HG02759 (cell line): ENCODE results near the gene SUSD5.
"Not testable (repeated sequence)": the region's sequence is repeated elsewhere in the genome, so short reads cannot be mapped to it uniquely, and the experiment has no call there.

Source experiments
- ATAC-seq: cut with Tn5 transposase; IDR thresholded peaks from one replicate; pipeline ENCODE4 v1.9.1; 2021; ENCODE audit warnings: mild to moderate bottlenecking, moderate library complexity; ENCODE audit not compliant: unreplicated experiment

Gene SUSD5

GRCh38 chr3:33117461-33117860, 101.1 kb downstream of the SUSD5 start:
- no peak for ATAC-seq

DNA sequence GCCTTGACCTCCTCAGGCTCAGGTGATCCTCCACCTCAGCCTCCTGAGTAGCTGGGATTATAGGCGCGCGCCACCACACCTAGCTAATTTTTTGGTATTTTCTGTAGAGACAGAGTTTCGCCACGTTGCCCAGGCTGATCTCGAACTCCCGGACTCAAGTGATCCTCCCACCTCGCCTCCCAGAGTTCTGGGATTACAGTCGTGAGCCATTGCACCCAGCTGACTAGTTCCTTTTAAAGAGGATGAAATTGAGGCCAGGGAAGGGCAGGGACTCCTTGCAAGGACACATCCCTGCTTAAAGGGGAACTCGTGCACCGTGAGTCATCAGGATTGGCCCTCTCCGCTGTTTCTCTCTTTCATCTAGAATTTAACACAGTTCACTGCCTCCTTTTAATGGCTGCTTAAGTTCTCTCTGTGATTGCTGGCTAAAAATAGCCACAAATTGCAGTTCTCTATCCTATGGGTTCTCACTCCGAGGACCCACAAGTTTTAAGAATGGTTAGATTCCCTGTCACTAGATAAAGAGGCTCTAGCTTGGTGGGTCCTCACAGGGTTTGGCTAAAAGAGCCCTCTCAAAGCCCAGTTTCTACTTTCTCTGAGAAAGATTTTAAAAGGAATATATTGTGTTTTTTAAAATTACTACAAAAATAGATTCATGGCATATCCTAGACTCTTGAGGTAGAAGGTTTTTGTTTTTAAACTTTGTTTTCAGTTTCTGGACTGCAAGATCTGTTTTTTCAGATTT, 103.4 kb downstream of the SUSD5 start:
- ATAC-seq = no peak

- no peak for ATAC-seq
Measured at GRCh38 chr3:33114622-33115023, 104.0 kb downstream of the SUSD5 start.

DNA sequence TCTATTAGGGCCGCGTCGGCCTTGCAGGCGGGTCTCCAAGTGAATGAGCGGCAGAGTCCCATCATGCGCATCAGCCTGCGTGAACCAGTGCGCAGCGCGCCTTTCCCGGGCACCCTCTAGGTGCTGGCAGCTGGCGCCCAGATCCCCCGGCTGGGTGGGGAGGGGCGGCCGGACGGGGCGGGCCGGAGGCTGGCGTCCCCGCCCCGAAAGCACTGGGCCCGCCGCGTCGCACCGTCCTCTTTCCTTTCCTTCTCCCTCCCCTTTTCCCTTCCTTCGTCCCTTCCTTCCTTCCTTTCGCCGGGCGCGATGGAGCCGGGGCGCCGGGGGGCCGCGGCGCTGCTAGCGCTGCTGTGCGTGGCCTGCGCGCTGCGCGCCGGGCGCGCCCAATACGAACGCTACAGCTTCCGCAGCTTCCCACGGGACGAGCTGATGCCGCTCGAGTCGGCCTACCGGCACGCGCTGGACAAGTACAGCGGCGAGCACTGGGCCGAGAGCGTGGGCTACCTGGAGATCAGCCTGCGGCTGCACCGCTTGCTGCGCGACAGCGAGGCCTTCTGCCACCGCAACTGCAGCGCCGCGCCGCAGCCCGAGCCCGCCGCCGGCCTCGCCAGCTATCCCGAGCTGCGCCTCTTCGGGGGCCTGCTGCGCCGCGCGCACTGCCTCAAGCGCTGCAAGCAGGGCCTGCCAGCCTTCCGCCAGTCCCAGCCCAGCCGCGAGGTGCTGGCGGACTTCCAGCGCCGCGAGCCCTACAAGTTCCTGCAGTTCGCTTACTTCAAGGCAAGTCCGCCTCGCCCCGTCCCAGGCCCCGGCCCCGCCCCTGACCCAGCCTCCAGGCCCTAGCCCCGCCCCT, 104.6 kb downstream of the SUSD5 start, which contains the start of gene CRTAP:
CRTAP (plus strand) TSS at position 243 of the 850 bp plus-strand sequence; CDS start at position 307, 64 bp downstream.
- ATAC-seq = peak; percentile 83

DNA sequence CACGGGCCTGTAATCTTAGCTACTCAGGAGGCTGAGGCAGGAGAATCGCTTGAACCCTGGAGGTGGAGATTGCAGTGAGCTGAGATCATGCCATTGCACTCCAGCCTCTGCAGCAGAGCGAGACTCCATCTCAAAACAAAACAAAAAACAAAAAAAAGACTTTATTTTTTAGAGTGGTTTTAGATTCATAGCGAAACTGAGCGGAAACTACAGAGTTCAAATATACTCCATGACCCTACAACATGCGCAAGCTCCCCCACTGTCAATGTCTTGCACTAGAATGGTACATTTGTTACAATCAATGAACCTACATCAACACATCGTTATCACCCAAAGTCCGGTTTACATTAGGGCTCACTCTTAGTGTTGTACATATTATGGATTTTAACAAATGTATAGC, 107.0 kb downstream of the SUSD5 start:
- ATAC-seq = peak; percentile 28

GRCh38 chr3:33106854-33107253, 111.8 kb downstream of the SUSD5 start:
- ATAC-seq = not testable (repeated sequence)

DNA sequence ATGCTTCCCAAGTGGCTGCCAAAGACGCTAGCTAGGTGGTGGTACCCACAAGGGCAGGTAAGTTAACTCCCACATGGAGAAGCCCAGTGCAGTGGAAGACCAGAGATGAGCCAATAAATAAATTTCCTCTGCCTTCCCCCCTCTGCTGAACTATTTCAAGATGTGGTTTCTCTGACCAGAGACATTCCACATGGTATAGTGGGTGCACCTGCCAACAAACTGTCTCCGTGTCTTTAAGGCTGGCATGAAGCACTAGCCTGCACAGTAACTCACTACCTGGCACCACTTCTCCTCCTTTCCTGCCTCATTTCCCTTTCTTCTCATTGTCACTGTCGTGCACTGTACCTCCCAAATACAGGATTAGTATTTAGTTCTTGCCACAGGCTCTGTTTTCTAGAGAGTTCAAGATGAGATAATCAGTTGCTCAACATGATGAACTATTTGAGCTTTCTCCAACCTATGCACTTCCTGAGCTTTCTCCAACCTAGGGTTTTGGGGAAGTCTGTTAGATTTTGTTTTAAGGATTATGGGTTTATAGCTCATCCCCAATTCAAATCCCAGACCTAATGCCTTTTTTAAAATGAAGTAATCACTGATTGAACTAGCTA, 113.2 kb downstream of the SUSD5 start:
- no peak for ATAC-seq

GRCh38 chr3:33104803-33105202, 113.8 kb downstream of the SUSD5 start:
- ATAC-seq = no peak

GRCh38 chr3:33103480-33103879, 115.1 kb downstream of the SUSD5 start:
- ATAC-seq = no peak

GRCh38 chr3:33103034-33103433, 115.6 kb downstream of the SUSD5 start:
- no peak for ATAC-seq

DNA sequence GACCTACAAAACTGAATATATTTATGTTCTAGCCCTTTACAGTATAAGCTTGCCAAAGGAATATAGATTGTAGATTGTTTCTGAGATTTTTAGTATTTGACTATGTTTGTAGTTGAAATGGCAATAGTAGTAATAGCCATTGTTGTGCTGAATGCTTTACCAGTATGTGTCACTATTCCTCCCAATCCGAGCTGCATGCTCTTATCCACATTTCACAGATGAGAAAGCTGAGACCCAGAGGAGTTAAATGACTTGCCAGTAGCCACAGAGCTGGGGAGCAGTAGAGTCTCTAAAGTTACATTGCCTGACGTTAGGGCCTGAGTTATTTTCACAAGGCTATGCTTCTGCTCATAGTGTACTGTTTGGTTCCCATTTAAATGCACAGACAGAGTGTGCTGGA, 118.4 kb downstream of the SUSD5 start:
- no peak for ATAC-seq
